ENCODE results near the gene RPS5.
"Not testable (repeated sequence)": the region's sequence is repeated elsewhere in the genome, so short reads cannot be mapped to it uniquely, and the experiment has no call there.

Gene RPS5

GRCh38 chr19:58407658-58408151 is 20.6 kb downstream of the RPS5 start:
- DNase-seq, result peak; percentile 47

- DNase-seq, result peak; percentile 99
Measured at GRCh38 chr19:58408152-58409009, 21.3 kb downstream of the RPS5 start, which contains the start of gene ZNF584. TSS of gene ZNF584 (plus strand) at chr19:58408649. CDS start at chr19:58409148, 499 bp downstream.

GRCh38 chr19:58409010-58409790 is 22.1 kb downstream of the RPS5 start:
- DNase-seq, result peak; percentile 76

- DNase-seq, result no peak
Measured at GRCh38 chr19:58416604-58417003, 29.5 kb downstream of the RPS5 start.

GRCh38 chr19:58417071-58417470 is 30.0 kb downstream of the RPS5 start:
- DNase-seq, result no peak

GRCh38 chr19:58428617-58429016 is 41.5 kb downstream of the RPS5 start:
- DNase-seq, result no peak

- DNase-seq, result no peak
Measured at GRCh38 chr19:58429745-58430144, 42.7 kb downstream of the RPS5 start.

GRCh38 chr19:58434217-58434616 is 47.1 kb downstream of the RPS5 start:
- DNase-seq, result no peak

- DNase-seq, result peak; percentile 100
Measured at GRCh38 chr19:58439576-58440554, 52.8 kb downstream of the RPS5 start, which contains the start of gene ZNF132. TSS of gene ZNF132 (minus strand) at chr19:58440153. CDS start at chr19:58439821, 332 bp downstream.

- DNase-seq, result peak; percentile 14
Measured at GRCh38 chr19:58440556-58440955, 53.5 kb downstream of the RPS5 start.

GRCh38 chr19:58442986-58443385 is 55.9 kb downstream of the RPS5 start:
- not testable (repeated sequence) for DNase-seq
